ENCODE data around the gene RASA3. TPM values are rescaled to one million over a fixed set of nuclear protein-coding genes. Genes with fewer than 3 reads are reported as not detected.

Gene RASA3
- total and polyA plus RNA-seq, 2 of the 4 experiments (the other 2 are of a cell fraction), result 21.0 to 31.4 TPM

- CTCF ChIA-PET, result no interaction called here
- intact Hi-C loops (cut with micrococcal nuclease), result loop anchor here (10.0 kb wide), 1 partner anchor 206 kb away; no protein-coding TSS in a partner anchor
- peaks cover 83% of the 10 kb centered on the region for H3K36me3 ChIP-seq (ENCODE audit: control insufficient read depth, insufficient read depth, low read length)
- dilution Hi-C loops (cut with HindIII; ENCODE audit: low sequenced_read_pairs, unreplicated experiment), result no loop called here
- H4K91ac ChIP-seq (ENCODE audit: insufficient read depth, low read depth, low read length), result no peak overlapping the region
- H3K9me1 ChIP-seq (ENCODE audit: insufficient read depth, low read length), result 0 out of 2 replicates have a peak, but pooled peaks cover 3% of the 10 kb centered on the region
- no peak overlapping the region for H2BK15ac ChIP-seq (ENCODE audit: low read depth, low read length)
- no peak overlapping the region for H3K4ac ChIP-seq (ENCODE audit: low read depth, low read length)
- H4K5ac ChIP-seq (ENCODE audit: low read depth, low read length), result no peak overlapping the region
- H3K27ac ChIP-seq (ENCODE audit: insufficient read depth, low read length), result no peak overlapping the region
- no peak overlapping the region for H3K4me2 ChIP-seq (ENCODE audit: low read depth, low read length)
- peaks cover 22% of the 10 kb centered on the region for H4K20me1 ChIP-seq (ENCODE audit: insufficient read depth, low read length)
- peaks cover 23 to 66% of the 10 kb centered on the region in 2 experiments for H3K79me1 ChIP-seq (ENCODE audit: low read depth in 1 of 2, low read length in 2 of 2)
- no peak overlapping the region for H2AK5ac ChIP-seq (ENCODE audit: low read depth, low read length)
- in situ Hi-C loops (cut with MboI; ENCODE audit: low sequenced_read_pairs), result no loop called here
- no peaks in the 10 kb centered on the region for H3K9me3 ChIP-seq (ENCODE audit: control insufficient read depth, insufficient read depth, low read length)
- no peak overlapping the region for H3K4me3 ChIP-seq (ENCODE audit: insufficient read depth, low read depth, low read length)
- H3K27me3 ChIP-seq (ENCODE audit: control insufficient read depth, insufficient read depth, low read length), result no peaks in the 10 kb centered on the region
- H3K4me1 ChIP-seq (ENCODE audit: control insufficient read depth, insufficient read depth, low read length), result peaks cover 8% of the 10 kb centered on the region
- no TSS peak for BruUV-seq (replicated peaks)
- POLR2A ChIA-PET (ENCODE audit: unreplicated experiment), result no interaction called here
- ATAC-seq (ENCODE audit: low read depth), result no peak
- no peak overlapping the region for H3K23ac ChIP-seq (ENCODE audit: low read depth, low read length)
- H2BK20ac ChIP-seq (ENCODE audit: low read depth, low read length), result no peak overlapping the region
- no peak overlapping the region for H2BK120ac ChIP-seq (ENCODE audit: low read depth, low read length)
- no peak overlapping the region for H3K56ac ChIP-seq (ENCODE audit: extremely low read depth, insufficient read depth, low read length)
- H4K8ac ChIP-seq (ENCODE audit: low read depth in 2 of 2, low read length in 2 of 2), result no peak overlapping the region
- H3K14ac ChIP-seq (replicated peaks; ENCODE audit: low read depth, low read length), result no peak overlapping the region
- H2BK5ac ChIP-seq (ENCODE audit: low read depth, low read length, poor library complexity, severe bottlenecking), result no peak overlapping the region
- no peak overlapping the region for H2AK9ac ChIP-seq (replicated peaks; ENCODE audit: low read depth, low read length, poor library complexity)
- no peak overlapping the region for H3K18ac ChIP-seq (ENCODE audit: low read depth, low read length)
- 95% methylated on average over 21 of the region's 32 CpGs; no CpG with 5 or more reads in 1 of the 2 experiments for WGBS, 2 experiments (ENCODE audit: extremely low coverage in 2 of 2, insufficient read length in 1 of 2)
- H2AFZ ChIP-seq (replicated peaks; ENCODE audit: low read length, poor library complexity), result no peak overlapping the region
- H3K9ac ChIP-seq (ENCODE audit: low read depth, low read length), result no peak overlapping the region
- TF ChIP-seq ELK1 (IDR thresholded peaks at IDR 0.05; ENCODE audit: borderline replicate concordance, low read depth, low read length) (no peak), NFE2L2 (IDR thresholded peaks at IDR 0.05; ENCODE audit: low read depth, low read length) (no peak), POLR2A (IDR thresholded peaks at IDR 0.05; ENCODE audit: low read depth, low read length) (no peak), MAFK (IDR thresholded peaks at IDR 0.05; ENCODE audit: low read depth, low read length) (no peak), MAZ (IDR thresholded peaks at IDR 0.05; ENCODE audit: borderline replicate concordance, low read depth, low read length) (no peak), RCOR1 (IDR thresholded peaks at IDR 0.05; ENCODE audit: insufficient replicate concordance, low read length) (no peak), CEBPB (IDR thresholded peaks at IDR 0.05; ENCODE audit: low read depth, low read length) (no peak), FOS (IDR thresholded peaks at IDR 0.05; ENCODE audit: low read depth, low read length) (no peak), CHD1 (IDR thresholded peaks at IDR 0.05; ENCODE audit: low read depth, low read length) (no peak), USF2 (IDR thresholded peaks at IDR 0.05; ENCODE audit: low read depth, low read length) (no peak), RFX5 (IDR thresholded peaks at IDR 0.05; ENCODE audit: low read depth, low read length) (no peak), RAD21 (IDR thresholded peaks at IDR 0.05; ENCODE audit: low read length) (no peak), MXI1 (IDR thresholded peaks at IDR 0.05; ENCODE audit: borderline replicate concordance, low read depth, low read length) (no peak), SMC3 (IDR thresholded peaks at IDR 0.05; ENCODE audit: low read depth, low read length) (no peak), BHLHE40 (IDR thresholded peaks at IDR 0.05; ENCODE audit: low read depth, low read length) (no peak)
- TF ChIP-seq, protein P1, sequence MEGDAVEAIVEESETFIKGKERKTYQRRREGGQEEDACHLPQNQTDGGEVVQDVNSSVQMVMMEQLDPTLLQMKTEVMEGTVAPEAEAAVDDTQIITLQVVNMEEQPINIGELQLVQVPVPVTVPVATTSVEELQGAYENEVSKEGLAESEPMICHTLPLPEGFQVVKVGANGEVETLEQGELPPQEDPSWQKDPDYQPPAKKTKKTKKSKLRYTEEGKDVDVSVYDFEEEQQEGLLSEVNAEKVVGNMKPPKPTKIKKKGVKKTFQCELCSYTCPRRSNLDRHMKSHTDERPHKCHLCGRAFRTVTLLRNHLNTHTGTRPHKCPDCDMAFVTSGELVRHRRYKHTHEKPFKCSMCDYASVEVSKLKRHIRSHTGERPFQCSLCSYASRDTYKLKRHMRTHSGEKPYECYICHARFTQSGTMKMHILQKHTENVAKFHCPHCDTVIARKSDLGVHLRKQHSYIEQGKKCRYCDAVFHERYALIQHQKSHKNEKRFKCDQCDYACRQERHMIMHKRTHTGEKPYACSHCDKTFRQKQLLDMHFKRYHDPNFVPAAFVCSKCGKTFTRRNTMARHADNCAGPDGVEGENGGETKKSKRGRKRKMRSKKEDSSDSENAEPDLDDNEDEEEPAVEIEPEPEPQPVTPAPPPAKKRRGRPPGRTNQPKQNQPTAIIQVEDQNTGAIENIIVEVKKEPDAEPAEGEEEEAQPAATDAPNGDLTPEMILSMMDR (conservative IDR thresholded peaks at IDR 0.05; ENCODE audit: low read depth, low read length), result no peak
- no peak for DNase-seq
These were observed 111.5 kb downstream of the RASA3 start for GRCh38 chr13:114020750-114021463.

Data from IMR-90 (cell line).